WERI-Rb-1 (cell line): ENCODE data around the gene SPARC.

Experiments used
- DNase-seq: peaks from one replicate; pipeline ENCODE4 v3.0.0-alpha.2; 2020
- H3K27ac ChIP-seq: fragments of 250-450 bp; sonication (Bioruptor Pico); 2 replicates; pipeline ENCODE4 v1.5.1; 2020; ENCODE audit warnings: mild to moderate bottlenecking, moderate library complexity
- H3K27me3 ChIP-seq: fragments of 250-450 bp; sonication (Bioruptor Pico); 2 replicates; pipeline ENCODE4 v1.5.1; 2021; ENCODE audit warnings: mild to moderate bottlenecking, low read depth, moderate library complexity; ENCODE audit not compliant: insufficient read depth, severe bottlenecking
- H3K36me3 ChIP-seq: fragments of 250-450 bp; sonication (Bioruptor Pico); 2 replicates; pipeline ENCODE4 v1.5.1; 2020; ENCODE audit warnings: mild to moderate bottlenecking, moderate library complexity
- H3K4me3 ChIP-seq: 2 replicates; pipeline ENCODE4 v1.5.1; 2011; ENCODE audit warnings: low read depth, mild to moderate bottlenecking, control low read depth, low read length
- H3K9me3 ChIP-seq: fragments of 250-450 bp; sonication (Bioruptor Pico); 2 replicates; pipeline ENCODE4 v1.5.1; 2021; ENCODE audit warnings: mild to moderate bottlenecking, moderate library complexity; ENCODE audit not compliant: severe bottlenecking
- TF ChIP-seq, protein P1 (sequence below): IDR thresholded peaks from 2 replicates; pipeline ENCODE4 v1.5.1; 2011; ENCODE audit warnings: low read depth, mild to moderate bottlenecking, control low read depth, inconsistent platforms, low read length

Gene SPARC

DNA sequence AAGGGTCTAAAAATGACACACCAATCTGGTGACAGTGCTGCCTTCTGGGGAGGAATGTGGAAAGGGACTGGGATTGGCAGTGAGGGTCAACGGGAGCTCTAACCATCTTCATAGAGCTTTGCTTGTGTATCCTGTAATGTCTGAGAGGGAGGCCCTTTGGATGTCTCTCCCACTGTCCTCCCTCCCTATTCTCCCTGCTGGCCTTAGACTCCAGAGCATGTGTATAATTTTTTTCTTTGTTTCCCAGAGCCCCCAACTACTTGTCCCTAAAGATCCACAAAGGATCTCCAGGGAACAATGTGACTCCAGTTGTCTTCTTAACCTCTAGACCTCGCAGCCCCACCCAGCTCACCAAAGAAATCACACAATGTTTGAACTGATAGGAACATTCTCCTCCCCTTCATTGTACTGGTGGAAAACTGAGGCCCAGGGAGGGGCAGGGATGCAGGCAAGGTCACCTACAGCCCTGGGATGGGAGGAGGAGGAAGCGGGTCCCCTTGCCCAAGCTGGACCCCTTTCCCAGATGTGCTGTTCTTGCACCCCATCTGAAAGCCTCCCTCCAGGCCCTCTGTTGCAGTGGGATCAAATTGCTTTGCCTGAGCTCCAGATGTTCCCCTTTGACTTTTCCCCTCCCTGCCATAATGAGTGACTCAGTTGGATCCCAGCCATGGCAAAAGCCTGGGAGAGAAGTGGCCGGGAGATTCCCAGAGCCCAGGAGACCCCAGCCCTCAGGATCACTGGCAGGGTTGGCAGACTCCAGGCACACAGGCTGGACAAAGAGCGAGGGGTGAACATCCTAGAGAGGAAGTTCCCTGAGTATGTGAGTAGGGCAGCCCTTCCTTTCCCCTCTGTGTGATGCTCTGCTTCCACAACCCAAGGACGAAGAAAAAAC lies 21.8 kb downstream of the SPARC start:
- TF ChIP-seq, protein P1, sequence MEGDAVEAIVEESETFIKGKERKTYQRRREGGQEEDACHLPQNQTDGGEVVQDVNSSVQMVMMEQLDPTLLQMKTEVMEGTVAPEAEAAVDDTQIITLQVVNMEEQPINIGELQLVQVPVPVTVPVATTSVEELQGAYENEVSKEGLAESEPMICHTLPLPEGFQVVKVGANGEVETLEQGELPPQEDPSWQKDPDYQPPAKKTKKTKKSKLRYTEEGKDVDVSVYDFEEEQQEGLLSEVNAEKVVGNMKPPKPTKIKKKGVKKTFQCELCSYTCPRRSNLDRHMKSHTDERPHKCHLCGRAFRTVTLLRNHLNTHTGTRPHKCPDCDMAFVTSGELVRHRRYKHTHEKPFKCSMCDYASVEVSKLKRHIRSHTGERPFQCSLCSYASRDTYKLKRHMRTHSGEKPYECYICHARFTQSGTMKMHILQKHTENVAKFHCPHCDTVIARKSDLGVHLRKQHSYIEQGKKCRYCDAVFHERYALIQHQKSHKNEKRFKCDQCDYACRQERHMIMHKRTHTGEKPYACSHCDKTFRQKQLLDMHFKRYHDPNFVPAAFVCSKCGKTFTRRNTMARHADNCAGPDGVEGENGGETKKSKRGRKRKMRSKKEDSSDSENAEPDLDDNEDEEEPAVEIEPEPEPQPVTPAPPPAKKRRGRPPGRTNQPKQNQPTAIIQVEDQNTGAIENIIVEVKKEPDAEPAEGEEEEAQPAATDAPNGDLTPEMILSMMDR = no peak
- Histone ChIP-seq H3K36me3 (peaks cover 10% of the 10 kb centered on the region), H3K27me3 (no peaks in the 10 kb centered on the region), H3K4me3 (no peak overlapping the region), H3K27ac (no peak overlapping the region), H3K9me3 (no peaks in the 10 kb centered on the region)
- DNase-seq = no peak

DNA sequence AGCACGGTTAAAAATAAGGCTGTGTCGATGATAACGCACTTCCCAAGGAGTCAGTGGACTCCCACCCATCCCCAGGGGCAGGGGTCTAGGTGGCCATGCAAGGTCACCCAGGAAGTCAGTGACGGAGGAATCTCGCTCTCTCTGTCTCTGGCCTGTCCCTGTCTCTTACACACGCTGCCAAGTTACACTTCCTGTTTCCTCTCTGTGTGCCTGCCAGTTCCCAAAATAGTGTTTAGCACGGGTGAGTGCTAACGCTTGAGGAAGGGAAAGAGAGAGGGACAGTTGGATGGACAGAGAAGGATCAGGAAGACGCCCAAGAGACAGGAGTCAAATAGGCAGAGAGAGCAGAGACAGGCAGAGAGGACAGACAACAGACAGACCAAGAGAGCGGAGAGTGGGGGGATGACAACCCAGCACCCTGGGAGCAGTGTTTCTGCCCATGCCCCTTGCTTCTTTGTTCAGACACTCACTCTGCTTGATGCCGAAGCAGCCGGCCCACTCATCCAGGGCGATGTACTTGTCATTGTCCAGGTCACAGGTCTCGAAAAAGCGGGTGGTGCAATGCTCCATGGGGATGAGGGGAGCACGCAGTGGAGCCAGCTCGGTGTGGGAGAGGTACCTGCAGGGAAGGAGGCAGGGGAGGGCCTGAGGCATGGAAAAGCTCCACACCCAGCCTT lies 23.0 kb downstream of the SPARC start:
- Histone ChIP-seq H3K4me3 (no peak overlapping the region), H3K27ac (no peak overlapping the region), H3K27me3 (no peaks in the 10 kb centered on the region), H3K9me3 (no peaks in the 10 kb centered on the region), H3K36me3 (peaks cover 5% of the 10 kb centered on the region)
- no peak for DNase-seq
- TF ChIP-seq, protein P1 = no peak

DNA sequence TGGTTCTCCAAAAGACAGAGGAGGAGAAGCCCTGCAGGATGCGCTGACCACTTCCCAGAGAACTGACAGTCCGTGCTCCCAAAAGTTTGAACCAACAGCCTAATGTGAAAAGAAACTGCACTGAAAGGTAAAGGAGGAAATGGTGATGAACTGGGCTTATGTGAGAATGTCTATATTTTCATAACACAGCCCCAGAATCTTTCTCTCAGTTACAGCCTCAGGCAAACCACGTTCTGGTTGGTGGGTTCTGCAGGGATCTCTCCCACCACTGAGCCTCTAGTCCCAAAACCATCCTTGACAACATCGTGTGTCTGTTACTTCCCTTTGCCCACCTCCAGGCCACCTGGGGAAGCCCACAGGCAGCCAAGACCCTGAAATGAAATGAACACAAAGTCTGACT lies 23.9 kb downstream of the SPARC start:
- no peaks in the 10 kb centered on the region for H3K27me3 ChIP-seq
- H3K36me3 ChIP-seq = peaks cover 5% of the 10 kb centered on the region
- H3K4me3 ChIP-seq = no peak overlapping the region
- DNase-seq = no peak
- TF ChIP-seq, protein P1 = no peak
- no peak overlapping the region for H3K27ac ChIP-seq
- H3K9me3 ChIP-seq = no peaks in the 10 kb centered on the region

DNA sequence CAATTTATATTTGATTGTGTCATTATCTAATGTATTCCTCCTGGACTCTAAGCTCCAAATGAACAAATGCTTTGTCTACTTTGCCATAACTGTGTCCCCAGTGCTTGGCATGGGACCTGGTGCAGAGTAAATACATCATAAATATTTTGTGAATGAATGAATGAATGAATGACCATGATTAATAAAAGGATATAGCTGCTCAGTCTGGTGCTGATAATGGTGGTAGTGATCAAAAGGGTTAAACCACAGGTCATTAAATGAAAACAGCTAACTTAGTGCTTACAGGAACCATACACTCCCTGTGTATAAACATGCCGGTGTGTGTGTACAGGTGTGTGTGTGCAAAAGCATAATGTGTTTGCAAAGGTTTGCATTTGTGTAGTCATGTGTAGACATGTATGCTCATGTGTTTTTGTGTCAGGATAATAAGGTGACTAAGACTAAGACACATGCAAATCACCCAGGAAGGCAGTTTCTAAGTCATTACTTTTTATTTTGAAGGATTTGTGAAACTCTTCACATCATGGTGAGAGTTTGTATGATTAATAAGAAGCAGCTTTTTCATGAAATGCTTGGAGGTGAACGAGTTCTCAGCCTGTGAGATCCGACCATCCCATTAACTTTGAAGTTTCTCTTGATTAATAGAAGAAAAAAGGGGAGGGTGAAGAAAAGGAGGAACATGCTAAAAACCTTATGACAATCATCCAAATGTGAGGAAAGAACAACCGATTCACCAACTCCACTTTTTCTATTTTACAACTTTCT lies 24.6 kb downstream of the SPARC start:
- TF ChIP-seq, protein P1 = no peak
- Histone ChIP-seq H3K27ac (no peak overlapping the region), H3K9me3 (no peaks in the 10 kb centered on the region), H3K36me3 (peaks cover 5% of the 10 kb centered on the region), H3K27me3 (no peaks in the 10 kb centered on the region), H3K4me3 (no peak overlapping the region)
- no peak for DNase-seq

DNA sequence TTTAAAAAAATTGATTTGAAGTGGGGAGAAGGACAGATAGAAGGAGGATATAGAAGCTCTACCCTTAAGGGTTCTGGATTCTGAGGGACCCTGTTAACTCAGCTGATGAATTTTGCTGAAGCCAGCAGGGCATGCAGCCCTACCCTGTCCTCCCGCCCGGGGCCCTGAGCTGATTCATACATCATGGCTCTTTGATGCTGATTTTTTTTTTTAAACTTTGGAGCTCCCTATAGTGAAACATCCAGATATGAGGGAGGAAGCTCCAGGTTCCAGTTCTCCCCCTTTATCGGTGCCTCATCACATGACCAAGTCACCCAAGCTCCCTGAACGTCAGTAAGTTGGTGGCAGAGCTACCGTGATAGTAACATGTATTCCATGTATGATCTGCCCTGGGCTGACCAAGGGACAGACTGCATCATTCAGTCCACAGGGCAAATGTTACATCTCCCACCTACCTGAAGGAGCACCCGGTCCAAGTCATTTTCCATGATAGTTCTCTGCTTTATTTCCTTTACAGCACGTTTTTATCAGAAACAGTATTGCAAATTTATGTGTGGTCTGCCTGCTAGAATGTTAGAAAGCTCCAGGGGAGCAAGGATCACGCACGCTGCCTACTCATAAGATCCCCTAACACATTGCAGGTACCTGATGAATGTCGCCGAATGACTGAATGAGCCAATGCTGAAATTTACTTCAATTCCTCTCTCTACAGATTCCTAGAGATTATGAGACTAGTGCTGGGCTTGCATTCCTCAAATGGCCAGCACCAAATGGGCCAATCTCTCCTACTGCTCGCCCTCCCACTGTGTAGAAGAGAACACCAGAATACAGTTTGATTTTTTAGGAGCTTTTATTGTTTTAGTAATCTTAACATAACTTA lies 25.9 kb downstream of the SPARC start:
- H3K27ac ChIP-seq = no peak overlapping the region
- no peaks in the 10 kb centered on the region for H3K9me3 ChIP-seq
- peaks cover 5% of the 10 kb centered on the region for H3K36me3 ChIP-seq
- H3K4me3 ChIP-seq = no peak overlapping the region
- TF ChIP-seq, protein P1 = no peak
- DNase-seq = no peak
- no peaks in the 10 kb centered on the region for H3K27me3 ChIP-seq
